GM23338 (cell line): Measurements from ENCODE around the gene WAPL. TPM values are rescaled to one million over a fixed set of nuclear protein-coding genes. Genes with fewer than 3 reads are reported as not detected.

Experiments used
- ATAC-seq: fragments of 200-7000 bp; cut with Tn5 transposase; 3 replicates; pipeline ENCODE4 v1.9.1; 2020
- DNase-seq: peaks from one replicate; pipeline ENCODE4 v3.0.0-alpha.2; 2015; ENCODE audit warnings: low spot score
- H2AFZ ChIP-seq: fragments of 200-600 bp; sonication (generic); 2 replicates; pipeline ENCODE4 v1.8.0; 2016; ENCODE audit warnings: antibody characterized with exemption, mild to moderate bottlenecking, moderate library complexity
- H3F3A ChIP-seq: fragments of 200-600 bp; sonication (generic); replicated peaks from 2 replicates; pipeline ENCODE4 v1.8.0; 2017; ENCODE audit warnings: antibody characterized with exemption, mixed run types, low read depth
- H3K27ac ChIP-seq: fragments of 200-600 bp; sonication (generic); 2 replicates; pipeline ENCODE4 v1.6.1; 2016; ENCODE audit warnings: low read depth
- H3K27me3 ChIP-seq: fragments of 200-600 bp; sonication (generic); 2 replicates; pipeline ENCODE4 v1.8.0; 2016; ENCODE audit warnings: mild to moderate bottlenecking, mixed run types, moderate library complexity; ENCODE audit not compliant: insufficient read depth
- H3K36me3 ChIP-seq: fragments of 200-600 bp; sonication (generic); 2 replicates; pipeline ENCODE4 v1.8.0; 2016; ENCODE audit warnings: mild to moderate bottlenecking; ENCODE audit not compliant: insufficient read depth
- H3K4me1 ChIP-seq: fragments of 200-600 bp; sonication (generic); 2 replicates; pipeline ENCODE4 v1.8.0; 2016; ENCODE audit warnings: mild to moderate bottlenecking, moderate library complexity; ENCODE audit not compliant: insufficient read depth
- H3K4me2 ChIP-seq: fragments of 200-600 bp; sonication (generic); 2 replicates; pipeline ENCODE4 v1.7.1; 2017; ENCODE audit warnings: mixed run types
- H3K4me3 ChIP-seq: fragments of 200-600 bp; sonication (generic); 2 replicates; pipeline ENCODE4 v1.6.1; 2016; ENCODE audit warnings: mixed run types
- H3K79me2 ChIP-seq: fragments of 200-600 bp; sonication (generic); replicated peaks from 2 replicates; pipeline ENCODE4 v1.8.0; 2017; ENCODE audit warnings: mild to moderate bottlenecking; ENCODE audit not compliant: insufficient read depth
- H3K9me2 ChIP-seq: fragments of 200-600 bp; sonication (generic); 2 replicates; pipeline ENCODE4 v1.8.0; 2017; ENCODE audit not compliant: insufficient read depth
- H4K20me1 ChIP-seq: fragments of 200-600 bp; sonication (generic); replicated peaks from 2 replicates; pipeline ENCODE4 v1.8.0; 2017; ENCODE audit warnings: mild to moderate bottlenecking; ENCODE audit not compliant: insufficient read depth
- H3K27ac Mint-ChIP-seq: 2 replicates; pipeline ENCODE4 v1.8.0; 2020; ENCODE audit warnings: inconsistent platforms, mild to moderate bottlenecking, moderate library complexity, mixed read lengths
- H3K27me3 Mint-ChIP-seq: 3 replicates; pipeline ENCODE4 v1.8.0; 2022; ENCODE audit warnings: low read depth, mild to moderate bottlenecking, moderate library complexity, mixed read lengths, inconsistent platforms; ENCODE audit not compliant: insufficient read depth, poor library complexity
- H3K36me3 Mint-ChIP-seq: 3 replicates; pipeline ENCODE4 v1.8.0; 2021; ENCODE audit warnings: low read depth, mild to moderate bottlenecking, inconsistent platforms, moderate library complexity, mixed read lengths
- H3K4me1 Mint-ChIP-seq: 3 replicates; pipeline ENCODE4 v1.8.0; 2020; ENCODE audit warnings: mild to moderate bottlenecking, inconsistent platforms, mixed read lengths
- H3K4me3 Mint-ChIP-seq: 3 replicates; pipeline ENCODE4 v1.8.0; 2021; ENCODE audit warnings: moderate library complexity, mild to moderate bottlenecking, inconsistent platforms, mixed read lengths
- H3K9me3 Mint-ChIP-seq: 3 replicates; pipeline ENCODE4 v1.8.0; 2020; ENCODE audit warnings: moderate library complexity, mild to moderate bottlenecking, inconsistent platforms, mixed read lengths
- CTCF ChIP-seq, 2 experiments: fragments of 200-600 bp in 1 of 2; sonication (generic) in 1 of 2; conservative IDR thresholded peaks; 2 replicates each; pipeline versions ENCODE4 v1.5.1 to v1.6.1; 2016 to 2017; ENCODE audit warnings: antibody characterized with exemption in 2 of 2, low read depth in 2 of 2, mild to moderate bottlenecking in 2 of 2, moderate library complexity in 1 of 2
- EZH2phosphoT487 ChIP-seq: fragments of 200-600 bp; sonication (generic); IDR thresholded peaks from one replicate; pipeline ENCODE4 v1.8.1; 2018; ENCODE audit warnings: antibody characterized with exemption; ENCODE audit not compliant: unreplicated experiment
- REST ChIP-seq: IDR thresholded peaks from one replicate; pipeline ENCODE4 v1.6.1; 2018; ENCODE audit warnings: antibody characterized with exemption; ENCODE audit not compliant: unreplicated experiment
- ZNF462 ChIP-seq: fragments of 250-450 bp; sonication (Bioruptor Pico); IDR thresholded peaks from 2 replicates; pipeline ENCODE4 v1.5.0; 2020; ENCODE audit warnings: mild to moderate bottlenecking, moderate library complexity
- polyA plus RNA-seq: library from polyadenylated mRNA; unstranded; fragments of >200 nt; fragmentation: Nextera tagmentation; extraction: Ambion mirVana; gene quantifications from 2 replicates; pipeline ENCODE4 v1.2.1, GENCODE V29; 2016
- total RNA-seq: library from RNA; depleted of rRNA; stranded (reverse); fragments of >200 nt; shearing (Covaris generic); gene quantifications from 2 replicates; pipeline ENCODE4 v1.2.3, GENCODE V29; 2014

WAPL gene
- total and polyA plus RNA-seq, 2 experiments from 2014 or later: 25.2 to 60.8 TPM

GRCh38 chr10:86489071-86489810 is 32.4 kb downstream of the WAPL start:
- Histone ChIP-seq H3K79me2 (peaks cover 84% of the 10 kb centered on the region), H2AFZ (no peak overlapping the region), H3K36me3 (no peaks in the 10 kb centered on the region; the same call in none of the 2 replicates), H3F3A (no peaks in the 10 kb centered on the region), H3K4me3 (no peak overlapping the region), H3K4me2 (no peak overlapping the region), H3K4me1 (no peaks in the 10 kb centered on the region), H3K27me3 (no peaks in the 10 kb centered on the region), H3K9me2 (no peaks in the 10 kb centered on the region), H4K20me1 (peaks cover 18% of the 10 kb centered on the region), H3K27ac (no peak overlapping the region)
- H3K4me3 Mint-ChIP-seq: no peak overlapping the region
- ATAC-seq: no peak
- H3K9me3 Mint-ChIP-seq: no peaks in the 10 kb centered on the region
- H3K36me3 Mint-ChIP-seq: peaks cover 38% of the 10 kb centered on the region
- no peak for TF ChIP-seq ZNF462
- no peak for TF ChIP-seq EZH2phosphoT487
- TF ChIP-seq CTCF (conservative IDR thresholded peaks at IDR 0.05; ENCODE audit: low read depth in 2 of 2): no peak
- no peak for TF ChIP-seq REST
- no peaks in the 10 kb centered on the region for H3K4me1 Mint-ChIP-seq
- DNase-seq: no peak
- H3K27ac Mint-ChIP-seq: no peak overlapping the region
- no peaks in the 10 kb centered on the region for H3K27me3 Mint-ChIP-seq
